Calu3 (cell line): ENCODE results near the gene DHCR24. TPM values are rescaled to one million over a fixed set of nuclear protein-coding genes. Genes with fewer than 3 reads are reported as not detected.

ENCODE experiments used
- BruUV-seq: library from RNA; stranded (reverse); fragments of 400-500 nt; replicated peaks from 2 replicates; lab custom pipeline; 2021; lab: Mats Ljungman, UMichigan
- CTCF ChIA-PET: fragments of 300-600 bp; sonication (Branson Sonifier 250); formaldehyde crosslinking; loops from one replicate; lab custom pipeline; 2022; ENCODE audit warnings: antibody characterized with exemption; lab: Charles Lee
- DNase-seq: peaks from one replicate; pipeline ENCODE4 v3.0.0; 2022
- H3K27ac Mint-ChIP-seq: one replicate; pipeline ENCODE4 v1.8.0; 2022; ENCODE audit warnings: mixed read lengths; ENCODE audit not compliant: unreplicated experiment
- H3K27me3 Mint-ChIP-seq: one replicate; pipeline ENCODE4 v1.8.0; 2022; ENCODE audit warnings: mixed read lengths; ENCODE audit not compliant: unreplicated experiment
- H3K36me3 Mint-ChIP-seq: one replicate; pipeline ENCODE4 v1.8.0; 2022; ENCODE audit warnings: mild to moderate bottlenecking, moderate library complexity, mixed read lengths; ENCODE audit not compliant: insufficient read depth, unreplicated experiment
- H3K4me1 Mint-ChIP-seq: one replicate; pipeline ENCODE4 v1.8.0; 2022; ENCODE audit warnings: mild to moderate bottlenecking, low read depth, mixed read lengths; ENCODE audit not compliant: unreplicated experiment
- H3K4me3 Mint-ChIP-seq: one replicate; pipeline ENCODE4 v1.8.0; 2022; ENCODE audit warnings: mild to moderate bottlenecking, low read depth, moderate library complexity, mixed read lengths; ENCODE audit not compliant: unreplicated experiment
- H3K9me3 Mint-ChIP-seq: one replicate; pipeline ENCODE4 v1.8.0; 2022; ENCODE audit warnings: low read depth, mixed read lengths; ENCODE audit not compliant: unreplicated experiment
- intact Hi-C: fragments of 100-400 bp; cut with micrococcal nuclease; formaldehyde crosslinking; loops from one replicate; pipeline ENCODE4 v1.10.0; 2022; ENCODE audit not compliant: unreplicated experiment
- total RNA-seq: library from RNA; stranded (reverse); gene quantifications from 2 replicates; pipeline ENCODE4 v1.2.3, GENCODE V29; 2022
- TF ChIP-seq, protein P1 (sequence below): fragments of 200-600 bp; IDR thresholded peaks from one replicate; pipeline ENCODE4 v1.8.0; 2022; ENCODE audit warnings: antibody characterized with exemption; ENCODE audit not compliant: unreplicated experiment

DHCR24 gene
- total RNA-seq, 1 experiment from 2014 or later = 469 TPM

DNA sequence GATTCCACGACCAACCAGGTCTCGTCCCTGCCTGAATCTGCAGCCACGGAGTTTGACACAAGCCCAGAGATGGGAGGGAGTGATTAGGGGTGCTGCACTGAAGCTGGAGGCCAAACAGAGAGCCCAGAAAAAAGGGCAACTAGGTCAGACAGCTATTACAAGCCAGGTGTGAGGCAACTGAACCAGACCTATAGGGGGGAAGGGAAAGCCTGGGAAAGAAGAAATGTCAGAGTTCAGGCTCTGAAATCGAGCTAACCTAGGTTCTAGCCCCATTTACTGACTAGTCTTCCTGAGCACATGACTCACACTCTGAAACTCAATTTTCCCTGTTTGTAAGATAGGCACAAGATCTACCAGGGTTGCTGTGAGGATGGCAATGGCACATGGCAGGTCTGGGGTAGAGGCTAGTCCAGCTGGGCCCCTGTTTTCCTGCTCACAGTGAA is 1.7 kb downstream of the DHCR24 start:
- intact Hi-C loops = loop anchor here (5.0 kb wide), 1 partner anchor 52 kb away; no protein-coding TSS in a partner anchor
- Mint-ChIP-seq H3K27me3 (no peaks in the 10 kb centered on the region), H3K4me3 (peak overlapping the region; percentile 85), H3K9me3 (no peaks in the 10 kb centered on the region), H3K4me1 (peaks cover 60% of the 10 kb centered on the region), H3K36me3 (peaks cover 75% of the 10 kb centered on the region), H3K27ac (peak overlapping the region; percentile 14)
- DNase-seq = no peak
- CTCF ChIA-PET = interaction anchor here (0.9 to 2.5 kb wide), 4 partner anchors 16 to 137 kb away, joined by 3 to 11 read pairs (median 6); no protein-coding TSS in a partner anchor
- BruUV-seq = no TSS peak
- TF ChIP-seq, protein P1, sequence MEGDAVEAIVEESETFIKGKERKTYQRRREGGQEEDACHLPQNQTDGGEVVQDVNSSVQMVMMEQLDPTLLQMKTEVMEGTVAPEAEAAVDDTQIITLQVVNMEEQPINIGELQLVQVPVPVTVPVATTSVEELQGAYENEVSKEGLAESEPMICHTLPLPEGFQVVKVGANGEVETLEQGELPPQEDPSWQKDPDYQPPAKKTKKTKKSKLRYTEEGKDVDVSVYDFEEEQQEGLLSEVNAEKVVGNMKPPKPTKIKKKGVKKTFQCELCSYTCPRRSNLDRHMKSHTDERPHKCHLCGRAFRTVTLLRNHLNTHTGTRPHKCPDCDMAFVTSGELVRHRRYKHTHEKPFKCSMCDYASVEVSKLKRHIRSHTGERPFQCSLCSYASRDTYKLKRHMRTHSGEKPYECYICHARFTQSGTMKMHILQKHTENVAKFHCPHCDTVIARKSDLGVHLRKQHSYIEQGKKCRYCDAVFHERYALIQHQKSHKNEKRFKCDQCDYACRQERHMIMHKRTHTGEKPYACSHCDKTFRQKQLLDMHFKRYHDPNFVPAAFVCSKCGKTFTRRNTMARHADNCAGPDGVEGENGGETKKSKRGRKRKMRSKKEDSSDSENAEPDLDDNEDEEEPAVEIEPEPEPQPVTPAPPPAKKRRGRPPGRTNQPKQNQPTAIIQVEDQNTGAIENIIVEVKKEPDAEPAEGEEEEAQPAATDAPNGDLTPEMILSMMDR = no peak

DNA sequence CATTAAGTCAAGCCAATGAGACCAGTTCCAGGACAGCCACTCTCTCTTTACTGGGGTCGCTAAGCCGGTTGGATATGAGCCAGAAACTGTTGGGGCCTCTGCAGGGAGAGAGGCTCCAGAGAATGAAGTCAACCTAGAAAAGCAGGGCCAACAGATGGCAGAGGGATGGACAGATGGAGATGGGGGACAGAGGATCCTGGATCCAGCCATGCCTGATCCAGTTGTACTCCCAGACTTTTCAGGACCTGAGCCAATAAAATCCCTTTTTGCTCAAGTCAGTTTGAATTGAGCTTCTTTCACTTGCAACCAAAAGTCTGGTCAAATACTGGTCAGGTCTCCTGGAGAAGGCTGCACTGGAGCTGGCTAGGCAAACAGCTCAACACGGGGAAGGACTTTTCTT is 2.2 kb downstream of the DHCR24 start:
- TF ChIP-seq, protein P1 = no peak
- peaks cover 64% of the 10 kb centered on the region for H3K4me1 Mint-ChIP-seq
- DNase-seq = no peak
- peak overlapping the region; percentile 85 for H3K4me3 Mint-ChIP-seq
- H3K9me3 Mint-ChIP-seq = no peaks in the 10 kb centered on the region
- no peaks in the 10 kb centered on the region for H3K27me3 Mint-ChIP-seq
- CTCF ChIA-PET = interaction anchor here (0.9 to 2.4 kb wide), 3 partner anchors 60 to 137 kb away, joined by 3 to 11 read pairs (median 5); no protein-coding TSS in a partner anchor
- H3K27ac Mint-ChIP-seq = peak overlapping the region; percentile 14
- H3K36me3 Mint-ChIP-seq = peaks cover 80% of the 10 kb centered on the region
- no TSS peak for BruUV-seq
- intact Hi-C loops = loop anchor here (5.0 kb wide), 1 partner anchor 53 kb away; no protein-coding TSS in a partner anchor

DNA sequence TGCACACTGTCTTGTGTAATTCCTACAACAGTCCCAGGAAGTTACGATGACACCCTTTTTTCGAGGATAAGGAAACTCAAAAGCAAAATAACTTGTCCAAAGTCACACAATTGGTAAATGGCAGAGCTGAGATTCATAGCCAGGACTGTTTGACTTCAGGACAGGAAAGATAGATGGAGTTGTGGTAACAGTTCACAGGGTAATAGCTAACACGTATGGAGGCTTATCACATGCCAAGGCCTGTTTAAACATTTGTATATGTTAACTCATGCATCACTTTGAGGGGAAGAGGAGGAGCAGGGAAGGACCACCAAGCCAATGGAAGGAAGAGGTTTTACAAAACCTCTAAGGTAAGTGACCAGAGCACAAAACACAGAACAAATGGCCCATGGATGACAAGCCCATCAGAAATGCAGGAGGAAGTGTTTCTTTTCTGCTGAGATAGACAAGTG is 2.8 kb downstream of the DHCR24 start:
- DNase-seq = no peak
- H3K9me3 Mint-ChIP-seq = no peaks in the 10 kb centered on the region
- no TSS peak for BruUV-seq

DNA sequence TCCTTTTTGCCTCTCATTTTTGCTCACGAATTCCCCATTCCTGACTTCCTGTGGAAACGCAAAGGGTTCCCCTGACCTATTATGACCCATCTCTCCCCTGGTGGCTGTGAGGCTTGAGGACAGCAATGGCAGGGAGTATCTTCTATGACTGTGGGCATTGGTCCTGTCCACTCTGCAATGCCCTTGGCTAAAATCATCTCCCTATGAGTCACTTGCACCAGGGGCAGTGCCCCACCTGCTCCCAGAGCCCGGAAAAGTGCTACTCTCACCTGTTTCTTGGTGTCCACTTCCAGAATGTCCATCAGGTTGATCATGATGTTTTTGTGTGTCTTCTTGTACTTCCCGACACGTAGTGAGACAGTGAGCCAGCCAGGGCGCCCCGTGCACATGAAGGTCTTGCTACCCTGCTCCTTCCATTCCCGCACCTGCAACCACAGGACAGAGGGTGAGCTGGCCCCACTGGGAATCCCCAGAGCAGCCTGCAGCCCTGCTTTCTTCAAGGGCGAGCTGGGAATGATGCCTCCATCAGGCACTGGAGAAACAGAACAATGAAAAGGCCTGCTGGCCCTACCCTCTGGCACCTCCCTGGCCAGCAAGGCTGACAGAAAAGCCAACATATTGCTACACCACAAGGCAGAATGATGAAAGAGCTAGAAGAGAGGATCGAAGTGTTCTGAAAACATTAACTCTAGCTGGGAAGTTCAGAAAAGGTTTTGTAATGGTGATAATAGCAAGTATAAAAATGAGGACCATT is 3.5 kb downstream of the DHCR24 start:
- H3K36me3 Mint-ChIP-seq = peaks cover 92% of the 10 kb centered on the region
- peak overlapping the region; percentile 67 for H3K27ac Mint-ChIP-seq
- peaks cover 66% of the 10 kb centered on the region for H3K4me1 Mint-ChIP-seq
- CTCF ChIA-PET = interaction anchor here (0.6 to 1.3 kb wide), 2 partner anchors 62 to 1691 kb away, joined by 3 to 5 read pairs; no protein-coding TSS in a partner anchor
- TF ChIP-seq, protein P1 = no peak
- peak; percentile 37 for DNase-seq
- no TSS peak for BruUV-seq
- intact Hi-C loops = no loop called here
- no peaks in the 10 kb centered on the region for H3K9me3 Mint-ChIP-seq
- H3K4me3 Mint-ChIP-seq = peak overlapping the region; percentile 85
- H3K27me3 Mint-ChIP-seq = no peaks in the 10 kb centered on the region

More for the DNA sequence above, 2.8 kb downstream of the DHCR24 start:
- CTCF ChIA-PET = interaction anchor here (0.6 to 1.3 kb wide), 3 partner anchors 61 to 1692 kb away, joined by 3 to 5 read pairs (median 3); no protein-coding TSS in a partner anchor
- peak overlapping the region; percentile 85 for H3K4me3 Mint-ChIP-seq
- peak overlapping the region; percentile 67 for H3K27ac Mint-ChIP-seq
- peaks cover 70% of the 10 kb centered on the region for H3K4me1 Mint-ChIP-seq
- peaks cover 86% of the 10 kb centered on the region for H3K36me3 Mint-ChIP-seq
- intact Hi-C loops = no loop called here
- no peaks in the 10 kb centered on the region for H3K27me3 Mint-ChIP-seq
- TF ChIP-seq, protein P1 = no peak
